ENCODE results near the gene CNTN5. TPM values are rescaled to one million over a fixed set of nuclear protein-coding genes. Genes with fewer than 3 reads are reported as not detected.
"Not testable (repeated sequence)": the region's sequence is repeated elsewhere in the genome, so short reads cannot be mapped to it uniquely, and the experiment has no call there.

Gene CNTN5
- total RNA-seq, 1 donor from 2014 or later = not detected

DNA sequence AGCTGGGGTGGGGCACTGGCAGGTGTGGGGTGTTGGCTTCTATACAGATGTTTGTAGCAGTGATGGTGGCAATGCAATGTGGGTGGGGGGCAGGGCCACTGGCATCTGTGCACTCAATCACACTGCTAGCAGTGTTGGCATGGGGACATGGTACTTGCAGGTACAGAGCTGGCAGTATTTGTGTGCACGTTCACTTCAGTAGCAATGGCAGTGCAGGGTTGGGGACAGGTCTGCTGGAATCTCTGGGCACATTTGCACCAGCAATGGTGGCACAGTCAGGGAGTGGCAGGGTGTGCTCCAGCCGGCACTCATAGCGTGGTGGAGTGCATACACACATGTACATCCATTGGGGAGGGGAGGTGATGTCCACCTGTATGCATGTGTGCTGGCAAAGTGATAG is 775.2 kb downstream of the CNTN5 start:
- no peak for DNase-seq
- no peak for ATAC-seq
- intact Hi-C loops (cut with micrococcal nuclease) = no loop called here

DNA sequence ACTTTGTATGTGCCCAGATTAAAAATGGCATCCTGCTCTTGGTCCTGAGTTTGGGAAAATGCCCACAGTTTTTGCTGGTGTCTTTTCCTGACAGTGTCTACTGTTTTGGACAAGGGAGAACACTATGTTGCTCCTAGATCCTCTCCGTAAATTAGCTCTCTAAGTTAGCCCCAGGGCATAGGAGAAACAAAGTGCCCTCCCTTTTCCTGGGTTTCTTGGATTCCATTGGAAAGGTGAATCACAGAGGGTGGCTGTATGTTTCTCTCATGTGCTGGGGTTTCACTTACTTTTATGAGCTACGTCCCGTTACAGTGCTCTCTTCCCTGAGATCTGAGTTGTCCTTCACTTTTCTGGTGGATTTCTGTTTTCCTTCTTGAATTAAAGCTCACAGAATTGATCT is 782.8 kb downstream of the CNTN5 start:
- intact Hi-C loops (cut with micrococcal nuclease) = no loop called here
- ATAC-seq (no peak), DNase-seq (no peak)

DNA sequence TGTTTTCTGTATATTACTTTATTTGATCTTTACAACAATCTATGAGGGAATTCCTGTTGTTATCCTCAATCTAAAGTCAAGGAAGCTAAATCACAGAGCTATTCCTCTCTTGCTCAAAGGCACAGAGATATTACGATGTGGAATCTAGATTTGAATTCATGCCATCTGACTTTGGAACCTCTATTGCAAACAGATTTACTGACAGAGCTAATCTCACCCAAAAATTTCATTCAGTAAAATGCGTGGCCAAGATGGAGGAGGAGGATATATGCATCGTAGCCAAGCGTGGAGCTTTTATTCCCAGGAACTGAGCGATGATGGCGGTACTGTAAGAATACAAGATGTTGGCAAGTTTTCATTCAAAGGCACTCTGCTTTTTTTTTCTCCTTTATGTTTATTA is 791.8 kb downstream of the CNTN5 start:
- ATAC-seq = no peak
- DNase-seq = no peak
- intact Hi-C loops (cut with micrococcal nuclease) = no loop called here

DNA sequence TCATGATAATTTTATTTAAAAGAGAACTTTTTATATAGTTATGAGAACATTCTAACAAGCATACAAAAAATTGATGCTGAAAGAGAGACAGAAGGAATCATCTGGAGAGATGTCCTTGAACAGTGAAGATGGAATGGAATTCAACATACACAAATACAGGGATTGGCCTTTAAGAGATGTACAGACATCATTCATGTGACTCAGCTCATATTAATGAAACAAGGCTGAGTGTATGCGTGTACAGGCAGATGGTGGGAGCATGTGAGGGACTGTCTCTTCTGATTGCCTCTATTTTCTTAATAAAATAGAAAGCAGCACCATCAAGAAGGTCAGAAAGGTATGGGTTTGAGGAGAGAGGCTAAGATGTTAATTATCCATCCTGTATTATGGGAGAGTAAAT is 793.3 kb downstream of the CNTN5 start:
- ATAC-seq (no peak), DNase-seq (no peak)
- intact Hi-C loops (cut with micrococcal nuclease) = no loop called here

DNA sequence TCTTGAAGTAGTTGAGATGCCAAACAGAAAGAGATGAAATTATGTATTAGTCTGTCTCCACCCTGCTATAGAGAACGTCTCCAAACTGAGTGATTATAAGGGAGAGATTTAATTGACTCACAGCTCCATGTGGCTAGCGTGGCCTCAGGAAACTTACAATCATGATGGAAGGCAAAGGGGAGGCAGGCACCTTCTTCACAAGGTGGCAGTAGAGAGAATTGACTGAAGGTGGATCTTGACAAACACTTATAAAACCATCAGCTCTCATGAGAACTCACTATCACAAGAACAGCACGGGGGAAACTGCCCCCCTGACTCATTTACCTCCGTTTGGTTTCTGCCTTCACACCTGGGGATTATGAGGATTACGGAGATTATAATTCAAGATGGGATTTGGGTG is 794.0 kb downstream of the CNTN5 start:
- DNase-seq (no peak), ATAC-seq (no peak)
- intact Hi-C loops (cut with micrococcal nuclease) = no loop called here

DNA sequence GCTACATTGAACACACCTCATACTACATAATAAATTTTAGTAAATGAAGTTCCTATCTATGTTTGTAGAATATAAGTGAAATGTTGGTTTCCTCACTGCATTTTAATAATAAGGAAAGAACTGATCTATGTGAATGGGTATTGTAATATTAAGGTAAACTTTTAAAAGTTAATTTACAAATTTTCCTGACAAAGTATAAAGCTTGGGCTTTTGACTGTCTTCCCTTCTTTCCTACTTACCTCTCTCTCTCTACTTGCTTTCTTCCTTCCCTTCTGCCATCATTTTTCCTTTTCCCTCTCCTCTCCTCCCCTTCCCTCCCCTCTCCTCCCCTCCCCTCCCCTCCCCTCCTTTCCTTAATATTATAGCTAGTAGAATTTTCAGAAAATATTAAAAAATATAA is 798.2 kb downstream of the CNTN5 start:
- DNase-seq (no peak), ATAC-seq (no peak)
- intact Hi-C loops (cut with micrococcal nuclease) = no loop called here

DNA sequence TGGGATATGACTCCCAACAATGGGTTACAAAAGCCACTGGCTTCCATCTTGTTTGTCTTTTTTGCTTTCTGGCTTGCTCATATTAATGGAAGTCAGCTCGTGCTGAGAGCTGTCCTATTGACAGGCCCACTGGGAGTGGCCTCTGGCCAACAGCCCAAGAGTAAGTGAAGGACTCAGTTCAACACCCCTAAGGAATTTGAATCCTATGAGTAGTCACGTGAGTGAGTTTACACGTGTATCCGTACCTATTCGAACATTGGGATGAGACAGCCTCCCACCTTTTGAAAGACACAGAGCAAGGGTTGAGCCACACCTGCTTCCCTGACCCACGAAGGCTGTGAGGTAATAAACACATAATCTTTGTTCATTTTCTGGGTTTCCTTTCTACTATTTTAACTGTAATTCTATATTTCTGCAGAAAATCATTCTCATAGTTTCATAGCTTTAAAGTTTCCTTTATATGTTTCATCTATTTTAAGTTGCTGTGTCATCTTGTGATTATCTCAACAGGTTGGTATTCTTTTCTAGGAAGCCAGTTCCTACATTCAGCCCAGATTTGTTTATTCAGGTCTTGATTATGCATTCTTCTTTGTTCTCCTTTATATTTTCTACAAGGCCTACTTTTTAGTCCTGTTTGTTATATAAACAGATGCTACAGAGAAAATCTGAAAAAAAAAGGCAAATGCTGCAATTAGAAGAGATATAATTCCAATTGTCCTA is 802.3 kb downstream of the CNTN5 start:
- ATAC-seq = no peak
- intact Hi-C loops (cut with micrococcal nuclease) = no loop called here
- DNase-seq = no peak

DNA sequence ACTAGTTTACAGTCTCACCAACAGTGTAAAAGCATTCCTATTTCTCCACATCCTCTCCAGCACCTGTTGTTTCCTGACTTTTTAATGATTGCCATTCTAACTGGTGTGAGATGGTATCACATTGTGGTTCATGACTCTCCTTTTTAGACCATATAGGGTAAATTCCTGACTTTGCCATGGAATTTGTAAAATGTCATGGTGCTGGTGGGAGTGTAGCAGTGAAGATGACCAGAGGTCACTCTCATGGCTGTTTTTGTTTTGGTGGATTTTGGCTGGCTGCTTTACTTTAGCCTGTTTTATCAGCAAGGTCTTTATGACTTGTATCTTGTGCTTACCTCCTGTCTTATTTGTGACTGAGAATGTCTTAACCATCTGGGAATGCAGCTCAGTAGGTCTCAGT is 816.0 kb downstream of the CNTN5 start:
- intact Hi-C loops (cut with micrococcal nuclease); ATAC-seq; DNase-seq: not testable (repeated sequence)

DNA sequence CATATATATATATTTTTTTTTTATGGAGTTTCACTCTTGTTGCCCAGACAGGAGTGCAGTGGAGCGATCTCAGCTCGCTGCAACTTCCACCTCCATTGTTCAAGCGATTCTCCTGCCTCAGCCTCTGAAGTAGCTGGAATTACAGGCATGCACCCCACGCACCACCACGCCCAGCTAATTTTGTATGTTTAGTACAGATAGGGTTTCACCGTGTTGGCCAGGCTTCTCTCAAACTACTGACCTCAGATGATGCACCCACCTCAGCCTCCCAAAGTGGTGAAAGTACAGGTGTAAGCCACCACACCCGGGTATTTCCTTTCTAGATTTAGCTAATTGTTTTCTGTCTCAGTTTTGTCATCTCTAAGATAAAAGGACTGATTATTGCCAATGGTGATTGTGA is 821.1 kb downstream of the CNTN5 start:
- intact Hi-C loops (cut with micrococcal nuclease) = no loop called here
- ATAC-seq = no peak
- no peak for DNase-seq

DNA sequence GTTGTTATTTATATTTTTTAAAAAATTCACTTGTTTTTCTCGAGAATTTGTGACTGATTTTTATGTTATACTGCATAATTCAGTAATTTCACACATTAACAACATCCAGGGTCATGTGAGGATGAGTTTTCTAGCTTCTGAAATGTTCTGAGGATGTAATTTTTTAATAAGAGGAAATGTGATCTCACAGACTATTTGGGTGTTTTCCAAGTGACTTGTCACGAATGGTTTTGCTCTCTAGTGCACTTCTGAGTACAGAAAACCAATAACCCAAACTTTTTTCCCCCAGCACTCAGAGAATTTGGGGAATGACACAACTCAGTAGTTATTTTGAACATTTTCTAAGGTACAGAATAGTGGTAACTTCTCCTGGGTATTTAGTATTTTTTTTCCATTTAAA is 845.2 kb downstream of the CNTN5 start:
- DNase-seq = no peak
- ATAC-seq = no peak
- intact Hi-C loops (cut with micrococcal nuclease) = no loop called here

DNA sequence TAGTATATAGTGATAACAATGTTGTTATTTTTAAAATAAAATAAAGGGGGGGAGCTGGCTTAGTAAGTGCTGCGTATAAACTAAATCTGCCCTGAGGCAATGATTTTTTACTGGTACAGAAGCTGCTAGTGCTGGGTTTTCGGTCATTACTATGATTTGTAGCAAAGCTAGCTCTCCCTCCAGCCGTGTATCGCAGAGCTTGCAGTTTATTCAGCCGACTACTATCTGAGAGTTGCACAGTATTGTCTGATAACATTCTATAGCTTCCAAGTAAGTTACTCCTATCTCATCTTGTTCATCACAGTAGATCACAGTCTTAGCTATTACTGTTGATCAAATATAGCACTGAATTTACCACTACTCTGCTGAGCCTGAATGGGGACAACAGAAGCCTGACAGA is 860.9 kb downstream of the CNTN5 start:
- no peak for ATAC-seq
- intact Hi-C loops (cut with micrococcal nuclease) = no loop called here
- DNase-seq = no peak

DNA sequence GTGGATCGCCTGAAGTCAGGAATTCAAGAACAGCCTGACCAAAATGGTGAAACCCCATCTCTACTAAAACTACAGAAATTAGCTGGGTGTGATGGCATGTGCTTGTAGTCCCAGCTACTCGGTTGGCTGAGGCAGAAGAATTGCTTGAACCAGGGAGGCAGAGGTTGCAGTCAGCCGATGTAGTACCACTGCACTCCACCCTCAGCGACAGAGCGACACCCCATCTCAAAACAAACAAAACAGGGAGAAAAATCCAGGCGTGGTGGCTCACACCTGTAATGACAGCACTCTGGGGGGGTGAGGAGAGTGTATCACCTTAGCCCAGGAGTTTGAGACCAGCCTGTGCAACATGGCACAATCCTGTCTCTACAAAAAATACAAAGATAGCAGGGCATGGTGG is 864.0 kb downstream of the CNTN5 start:
- no peak for ATAC-seq
- intact Hi-C loops (cut with micrococcal nuclease) = no loop called here
- no peak for DNase-seq

DNA sequence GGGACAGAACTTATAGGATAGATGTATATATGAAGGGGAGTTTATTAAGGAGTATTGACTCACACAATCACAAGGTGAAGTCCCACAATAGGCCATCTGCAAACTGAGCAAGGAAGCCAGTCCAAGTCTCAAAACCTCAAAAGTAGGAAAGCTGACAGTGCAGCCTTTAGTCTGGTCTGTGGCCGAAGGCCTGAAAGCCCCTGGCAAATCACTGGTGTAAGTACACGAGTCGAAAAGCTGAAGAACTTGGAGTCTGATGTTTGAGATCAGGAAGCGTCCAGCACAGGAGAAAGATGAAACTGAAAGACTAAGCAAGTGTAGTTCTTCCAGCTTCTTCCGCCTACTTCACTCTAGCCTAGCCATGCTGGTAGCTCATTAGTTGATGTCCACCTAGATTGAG is 866.7 kb downstream of the CNTN5 start:
- DNase-seq = no peak
- ATAC-seq = no peak

DNA sequence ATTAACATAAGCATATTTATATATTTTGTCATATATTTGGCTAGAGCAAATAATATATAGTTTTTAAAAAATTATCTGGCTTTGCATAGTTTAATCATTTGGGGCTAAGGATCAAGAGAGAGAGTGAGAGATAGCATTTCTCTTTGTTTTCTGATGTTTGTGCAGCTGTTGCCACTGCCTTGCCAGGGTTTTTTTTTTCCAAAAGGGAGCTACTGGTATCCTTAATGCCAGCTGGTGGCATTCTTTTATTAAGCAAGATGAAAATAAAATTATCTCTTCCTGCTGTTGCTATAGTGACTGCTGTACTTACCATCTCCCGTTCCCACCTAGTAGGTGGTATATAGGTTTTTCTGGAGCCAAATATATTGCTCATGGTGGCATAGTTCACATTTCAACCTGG is 873.1 kb downstream of the CNTN5 start:
- intact Hi-C loops (cut with micrococcal nuclease) = no loop called here
- ATAC-seq = no peak
- no peak for DNase-seq

More for the DNA sequence above, 866.7 kb downstream of the CNTN5 start:
- intact Hi-C loops (cut with micrococcal nuclease) = no loop called here

DNA sequence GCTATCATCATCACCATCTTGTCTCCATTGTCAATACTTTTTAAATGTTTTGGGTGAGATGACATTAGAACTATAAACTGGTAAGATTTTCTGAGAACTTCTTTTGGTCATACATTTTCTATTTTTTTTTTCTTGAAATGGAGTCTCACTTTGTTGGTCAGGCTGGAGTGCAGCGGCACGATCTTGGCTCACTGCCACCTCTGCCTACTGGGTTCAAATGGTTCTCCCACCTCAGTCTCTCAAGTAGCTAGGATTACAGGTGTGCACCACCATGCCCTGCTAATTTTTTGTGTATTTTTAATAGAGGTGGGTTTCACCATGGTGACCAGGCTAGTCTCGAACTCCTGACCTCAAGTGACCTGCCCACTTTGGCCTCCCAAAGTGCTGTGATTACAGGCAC is 880.4 kb downstream of the CNTN5 start:
- ATAC-seq (no peak), DNase-seq (no peak)
- intact Hi-C loops (cut with micrococcal nuclease) = no loop called here

DNA sequence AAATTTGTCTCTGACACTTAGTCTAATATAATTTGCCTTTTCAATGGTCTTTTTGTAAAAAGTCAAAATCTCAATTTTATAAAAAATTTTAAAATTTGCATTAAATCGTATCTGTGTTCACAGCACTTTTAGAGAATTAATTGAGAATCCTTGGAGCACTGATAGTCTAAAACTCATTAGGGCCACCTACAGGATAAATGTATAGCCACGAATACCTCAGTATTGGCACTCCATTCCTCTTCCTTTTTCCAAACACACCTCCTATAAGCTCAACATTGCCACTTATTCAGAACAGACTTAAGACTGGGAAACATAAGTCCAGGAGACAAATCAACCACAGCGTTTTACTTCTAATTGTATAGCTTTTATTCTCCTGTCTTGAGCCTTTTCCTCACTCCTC is 890.4 kb downstream of the CNTN5 start:
- intact Hi-C loops (cut with micrococcal nuclease) = no loop called here

DNA sequence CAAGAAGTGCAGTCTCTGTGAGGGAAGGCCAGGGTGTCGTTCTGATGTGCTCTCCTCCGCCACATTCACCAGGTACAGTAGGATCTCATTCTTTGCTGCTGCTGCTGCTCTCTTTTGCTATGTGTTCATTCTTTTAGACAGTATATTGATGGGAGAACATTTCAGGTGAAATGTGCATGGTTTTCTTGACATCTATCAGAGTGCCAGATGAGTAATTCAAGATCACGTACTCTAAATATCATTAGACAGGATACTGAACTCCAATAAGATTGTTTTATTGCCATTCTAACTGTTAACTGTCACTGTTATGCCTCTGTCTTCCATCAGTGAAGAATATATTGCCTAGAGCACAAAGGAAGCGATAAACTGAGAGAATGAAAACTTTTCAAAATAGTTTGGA is 895.3 kb downstream of the CNTN5 start:
- ATAC-seq (no peak), DNase-seq (no peak)
- intact Hi-C loops (cut with micrococcal nuclease) = no loop called here

More for the DNA sequence above, 890.4 kb downstream of the CNTN5 start:
- DNase-seq (no peak), ATAC-seq (no peak)

DNA sequence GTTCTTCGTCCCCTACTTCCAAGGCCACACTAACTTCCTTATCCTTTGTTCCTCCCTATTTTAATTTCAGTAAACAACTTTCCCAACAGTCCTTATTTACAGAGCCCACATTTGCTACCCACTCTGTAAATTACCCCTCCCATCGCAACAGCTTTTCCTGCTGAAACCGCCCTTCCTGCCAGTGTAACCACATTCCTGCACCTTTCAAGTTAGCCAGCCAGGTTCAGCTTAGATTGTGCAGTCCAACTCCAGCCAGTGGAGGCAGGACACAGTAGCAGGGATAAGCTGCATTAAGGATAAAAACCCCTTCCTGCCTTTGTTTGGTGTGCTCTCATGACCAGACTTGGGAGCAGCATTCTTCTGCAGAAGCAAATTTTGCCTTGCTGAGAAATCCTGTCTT is 898.0 kb downstream of the CNTN5 start:
- intact Hi-C loops (cut with micrococcal nuclease) = no loop called here
- ATAC-seq (no peak), DNase-seq (no peak)

DNA sequence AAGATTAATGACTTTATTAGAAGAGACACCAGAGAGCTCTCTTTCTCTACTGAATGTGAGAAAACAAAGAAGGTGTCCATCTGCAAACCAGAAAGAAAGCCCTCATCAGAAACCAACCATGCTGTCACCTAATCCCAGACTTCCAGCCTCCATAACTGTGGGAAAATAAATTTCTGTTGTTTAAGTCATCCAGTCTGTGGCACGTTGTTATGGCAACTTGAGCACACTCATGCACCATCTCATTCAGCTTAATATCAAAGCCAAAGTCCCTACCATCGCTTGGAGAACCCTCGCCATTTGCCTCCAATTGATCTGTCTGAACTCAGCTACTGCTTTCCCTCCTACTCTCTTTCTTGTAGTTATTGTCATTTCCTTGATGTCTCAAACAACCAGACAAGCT is 900.2 kb downstream of the CNTN5 start:
- ATAC-seq (no peak), DNase-seq (no peak)
- intact Hi-C loops (cut with micrococcal nuclease) = no loop called here

DNA sequence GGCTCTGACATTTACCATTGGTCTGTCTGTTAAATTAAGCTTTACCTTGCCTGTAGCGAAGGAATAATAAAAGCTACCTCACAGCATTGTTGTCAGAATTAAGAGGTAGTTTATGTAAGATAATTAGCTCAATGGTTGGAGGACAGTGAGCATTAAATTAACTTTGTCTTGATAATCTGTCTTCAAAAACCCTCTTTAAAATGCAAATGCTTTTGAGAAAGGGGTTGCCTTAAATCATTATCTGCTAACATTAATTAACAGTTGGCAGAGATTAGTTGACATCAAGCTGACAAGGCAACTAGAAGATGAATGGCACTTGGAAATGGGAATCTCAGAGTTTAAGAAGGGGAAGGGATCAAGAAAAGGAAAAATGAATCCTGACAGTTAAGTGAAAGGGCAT is 905.2 kb downstream of the CNTN5 start:
- ATAC-seq (no peak), DNase-seq (no peak)
- intact Hi-C loops (cut with micrococcal nuclease) = no loop called here

DNA sequence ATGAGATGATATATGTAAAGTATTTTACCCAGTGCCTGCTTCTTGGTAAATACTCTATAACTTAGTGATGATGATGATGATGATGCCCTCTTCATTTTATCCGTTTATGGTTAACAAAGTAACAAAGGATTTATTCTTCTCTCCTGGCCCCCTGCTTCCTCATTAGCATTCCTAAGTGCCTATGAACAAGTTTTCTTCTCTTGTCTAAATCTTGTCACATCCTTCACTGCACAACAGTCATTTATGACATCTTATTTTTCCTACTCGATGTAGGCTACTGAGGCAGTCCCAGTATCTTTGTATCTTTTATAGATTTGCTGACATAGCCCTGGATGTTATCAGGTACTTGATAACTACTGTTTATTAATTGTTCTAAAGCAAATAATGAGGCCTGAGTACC is 911.9 kb downstream of the CNTN5 start:
- ATAC-seq = no peak
- intact Hi-C loops (cut with micrococcal nuclease) = no loop called here

DNA sequence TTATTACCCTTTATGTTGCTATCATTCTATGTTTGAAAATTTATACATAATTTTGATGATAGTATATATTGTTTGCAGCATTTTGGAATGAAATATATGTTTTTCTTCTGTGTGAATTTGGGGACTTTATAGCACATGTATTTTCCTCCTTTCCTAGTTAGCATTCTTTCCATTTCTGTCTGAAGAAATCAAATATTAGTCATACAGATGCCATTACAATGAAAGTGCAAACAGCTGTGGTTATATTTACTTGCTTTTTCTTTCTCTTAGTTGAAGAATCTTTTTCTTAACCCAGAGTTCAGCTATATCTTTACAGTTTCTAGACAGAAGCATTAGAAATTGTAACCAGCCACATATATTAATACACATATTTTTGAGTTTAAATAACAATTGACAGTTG is 913.3 kb downstream of the CNTN5 start:
- ATAC-seq (no peak), DNase-seq (no peak)
- intact Hi-C loops (cut with micrococcal nuclease) = no loop called here

More for the DNA sequence above, 911.9 kb downstream of the CNTN5 start:
- no peak for DNase-seq

Measured in left ventricle myocardium superior (tissue), 1 donor.